Measurements from ENCODE around the gene ERICH2. TPM values are rescaled to one million over a fixed set of nuclear protein-coding genes. Genes with fewer than 3 reads are reported as not detected.

ERICH2 gene
- total RNA-seq, 1 donor from 2014 or later: 1.7 TPM

- Mint-ChIP-seq H3K27ac (ENCODE audit: unreplicated experiment) (no peak overlapping the region), H3K9me3 (ENCODE audit: unreplicated experiment) (no peaks in the 10 kb centered on the region), H3K4me1 (ENCODE audit: low read depth, unreplicated experiment) (peaks cover 3% of the 10 kb centered on the region), H3K36me3 (ENCODE audit: low read depth, unreplicated experiment) (no peaks in the 10 kb centered on the region), H3K4me3 (ENCODE audit: unreplicated experiment) (no peak overlapping the region), H3K27me3 (ENCODE audit: low read depth, unreplicated experiment) (peaks cover 3% of the 10 kb centered on the region)
- no peak for FAIRE-seq
- no peak overlapping the region for H2AFZ ChIP-seq (ENCODE audit: low read depth, low read length)
- H3K4me2 ChIP-seq (ENCODE audit: low read length): no peak overlapping the region
- no peak for TF ChIP-seq CTCF (IDR thresholded peaks at IDR 0.05; ENCODE audit: insufficient read depth, low read depth, low read length)
- TF ChIP-seq EZH2 (IDR thresholded peaks at IDR 0.05; ENCODE audit: insufficient read depth, low read length): no peak
- no peak overlapping the region for H3K9ac ChIP-seq (ENCODE audit: low read length)
- no peaks in the 10 kb centered on the region for H4K20me1 ChIP-seq (ENCODE audit: insufficient read depth, low read length)
- no peak overlapping the region for H3K27ac ChIP-seq (ENCODE audit: low read depth, low read length)
- no peak for DNase-seq (ENCODE audit: low read depth)
- no peaks in the 10 kb centered on the region for H3K79me2 ChIP-seq (ENCODE audit: insufficient read depth, low read length)
- H3K36me3 ChIP-seq (ENCODE audit: insufficient read depth, low read length): no peaks in the 10 kb centered on the region
- H3K27me3 ChIP-seq (ENCODE audit: insufficient read depth, low read length): peaks cover 2% of the 10 kb centered on the region
- no peaks in the 10 kb centered on the region for H3K9me3 ChIP-seq (ENCODE audit: insufficient read depth, low read depth, low read length)
- no peak overlapping the region for H3K4me3 ChIP-seq (ENCODE audit: insufficient read depth, low read depth, low read length)
- no peaks in the 10 kb centered on the region for H3K4me1 ChIP-seq (ENCODE audit: insufficient read depth, low read length)
Measured at GRCh38 chr2:170764880-170765261, 5.3 kb upstream of the ERICH2 start.

- H3K4me3 Mint-ChIP-seq (ENCODE audit: unreplicated experiment): no peak overlapping the region
- peaks cover 9% of the 10 kb centered on the region for H3K27me3 ChIP-seq (ENCODE audit: insufficient read depth, low read length)
- FAIRE-seq: no peak
- TF ChIP-seq CTCF (IDR thresholded peaks at IDR 0.05; ENCODE audit: insufficient read depth, low read depth, low read length) (no peak), EZH2 (IDR thresholded peaks at IDR 0.05; ENCODE audit: insufficient read depth, low read length) (no peak)
- peaks cover 7% of the 10 kb centered on the region for H3K4me1 ChIP-seq (ENCODE audit: insufficient read depth, low read length)
- H3K27ac Mint-ChIP-seq (ENCODE audit: unreplicated experiment): no peak overlapping the region
- no peaks in the 10 kb centered on the region for H3K9me3 Mint-ChIP-seq (ENCODE audit: unreplicated experiment)
- H2AFZ ChIP-seq (ENCODE audit: low read depth, low read length): no peak overlapping the region
- peaks cover 3% of the 10 kb centered on the region for H3K27me3 Mint-ChIP-seq (ENCODE audit: low read depth, unreplicated experiment)
- H3K36me3 ChIP-seq (ENCODE audit: insufficient read depth, low read length): no peaks in the 10 kb centered on the region
- no peak overlapping the region for H3K27ac ChIP-seq (ENCODE audit: low read depth, low read length)
- H3K4me3 ChIP-seq (ENCODE audit: insufficient read depth, low read depth, low read length): no peak overlapping the region
- H3K79me2 ChIP-seq (ENCODE audit: insufficient read depth, low read length): no peaks in the 10 kb centered on the region
- no peaks in the 10 kb centered on the region for H3K36me3 Mint-ChIP-seq (ENCODE audit: low read depth, unreplicated experiment)
- H4K20me1 ChIP-seq (ENCODE audit: insufficient read depth, low read length): no peaks in the 10 kb centered on the region
- H3K4me2 ChIP-seq (ENCODE audit: low read length): no peak overlapping the region
- peaks cover 4% of the 10 kb centered on the region for H3K4me1 Mint-ChIP-seq (ENCODE audit: low read depth, unreplicated experiment)
- no peaks in the 10 kb centered on the region for H3K9me3 ChIP-seq (ENCODE audit: insufficient read depth, low read depth, low read length)
- no peak for DNase-seq (ENCODE audit: low read depth)
- H3K9ac ChIP-seq (ENCODE audit: low read length): no peak overlapping the region
Measured at GRCh38 chr2:170766693-170767092, 3.5 kb upstream of the ERICH2 start.

GRCh38 chr2:170770606-170771420, 635 bp downstream of the ERICH2 start:
- TF ChIP-seq CTCF (IDR thresholded peaks at IDR 0.05; ENCODE audit: insufficient read depth, low read depth, low read length) (no peak), EZH2 (IDR thresholded peaks at IDR 0.05; ENCODE audit: insufficient read depth, low read length) (peak; percentile 66)
- Histone ChIP-seq H3K27ac (ENCODE audit: low read depth, low read length) (no peak overlapping the region), H3K9ac (ENCODE audit: low read length) (peak overlapping the region; percentile 81), H3K79me2 (ENCODE audit: insufficient read depth, low read length) (no peaks in the 10 kb centered on the region), H3K4me1 (ENCODE audit: insufficient read depth, low read length) (peaks cover 7% of the 10 kb centered on the region), H3K36me3 (ENCODE audit: insufficient read depth, low read length) (no peaks in the 10 kb centered on the region), H4K20me1 (ENCODE audit: insufficient read depth, low read length) (no peaks in the 10 kb centered on the region), H3K4me3 (ENCODE audit: insufficient read depth, low read depth, low read length) (peak overlapping the region; percentile 86), H3K27me3 (ENCODE audit: insufficient read depth, low read length) (peaks cover 17% of the 10 kb centered on the region), H3K4me2 (ENCODE audit: low read length) (peak overlapping the region; percentile 100), H3K9me3 (ENCODE audit: insufficient read depth, low read depth, low read length) (no peaks in the 10 kb centered on the region), H2AFZ (ENCODE audit: low read depth, low read length) (peak overlapping the region; percentile 94)
- DNase-seq (ENCODE audit: low read depth) (peak; percentile 33), FAIRE-seq (no peak)
- Mint-ChIP-seq H3K4me3 (ENCODE audit: unreplicated experiment) (peak overlapping the region; percentile 90), H3K27me3 (ENCODE audit: low read depth, unreplicated experiment) (no peaks in the 10 kb centered on the region), H3K4me1 (ENCODE audit: low read depth, unreplicated experiment) (peaks cover 1% of the 10 kb centered on the region), H3K27ac (ENCODE audit: unreplicated experiment) (peak overlapping the region; percentile 55), H3K36me3 (ENCODE audit: low read depth, unreplicated experiment) (no peaks in the 10 kb centered on the region), H3K9me3 (ENCODE audit: unreplicated experiment) (no peaks in the 10 kb centered on the region)

Data from astrocyte (in vitro differentiated cells and primary cell).